Right forelimb (tissue), 1 donor: ENCODE data around the gene MTUS2.

Experiments
- DNase-seq: peaks from one replicate; pipeline ENCODE4 v3.0.0-alpha.2; 2018

MTUS2 gene

GRCh38 chr13:29513981-29514719, 694.0 kb downstream of the MTUS2 start:
- DNase-seq, result no peak

GRCh38 chr13:29514720-29515310, 694.7 kb downstream of the MTUS2 start:
- DNase-seq, result no peak

GRCh38 chr13:29515372-29515771, 695.2 kb downstream of the MTUS2 start:
- DNase-seq, result no peak

GRCh38 chr13:29516012-29516411, 695.9 kb downstream of the MTUS2 start:
- DNase-seq, result no peak

- no peak for DNase-seq
Observed at GRCh38 chr13:29516880-29517279, 696.7 kb downstream of the MTUS2 start.

DNA sequence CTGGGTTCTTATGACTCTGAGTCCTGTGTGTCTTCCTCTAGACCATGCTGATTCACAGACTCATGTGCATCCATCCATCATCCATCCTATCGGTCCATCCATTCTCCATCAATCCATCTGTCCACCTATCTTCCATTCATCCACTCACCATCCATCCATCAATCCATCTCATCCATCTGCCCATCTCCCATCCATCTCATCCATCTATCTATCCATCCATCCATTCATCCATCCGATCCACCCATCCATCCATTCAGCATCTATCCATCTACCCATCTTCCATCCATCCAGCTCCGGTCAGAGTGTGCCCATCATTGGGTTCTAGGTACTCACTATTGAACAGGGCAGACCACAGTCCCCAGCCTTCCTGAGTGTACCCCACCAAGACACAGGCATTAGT, 699.8 kb downstream of the MTUS2 start:
- no peak for DNase-seq

DNA sequence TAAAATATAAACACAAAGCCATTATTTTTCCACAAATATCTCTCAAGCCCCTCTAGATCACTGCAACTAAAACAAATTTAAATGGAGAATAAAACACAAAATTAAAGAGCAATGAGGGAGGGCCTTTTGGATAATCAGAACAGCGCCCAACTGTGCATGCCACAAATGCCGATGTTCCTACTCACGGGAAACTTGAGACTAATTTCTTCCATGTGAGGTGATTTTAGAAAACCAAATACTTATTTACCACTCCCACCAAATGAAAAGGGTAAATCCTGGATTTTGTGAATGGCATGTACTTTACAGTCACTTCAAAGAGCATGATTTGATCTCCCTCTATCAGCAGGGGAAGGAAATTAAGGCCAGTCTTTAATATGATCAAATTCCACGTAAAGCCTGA, 700.5 kb downstream of the MTUS2 start:
- DNase-seq, result no peak

DNA sequence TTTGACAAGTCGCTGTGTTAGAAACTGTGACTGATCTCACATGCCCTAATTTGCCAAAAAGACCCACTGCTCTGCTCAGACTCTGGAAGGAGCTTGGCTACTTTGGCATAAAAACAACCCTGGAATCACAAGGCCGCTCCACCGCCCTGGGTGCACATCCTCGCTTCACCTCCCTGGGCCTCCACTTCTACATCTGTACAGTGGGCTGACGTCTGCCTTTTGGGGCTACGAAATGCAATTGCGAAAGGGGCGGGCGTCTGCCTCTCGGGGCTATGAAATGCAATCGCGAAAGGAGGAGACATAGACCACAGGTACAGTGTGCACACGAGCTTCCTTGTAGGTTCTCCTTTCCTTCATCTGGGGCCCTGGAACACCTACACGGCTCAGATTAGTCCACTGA, 701.2 kb downstream of the MTUS2 start:
- no peak for DNase-seq

- DNase-seq, result no peak
Observed at GRCh38 chr13:29522044-29522685, 702.0 kb downstream of the MTUS2 start.

GRCh38 chr13:29523199-29523961, 703.2 kb downstream of the MTUS2 start:
- no peak for DNase-seq

GRCh38 chr13:29524176-29524575, 704.0 kb downstream of the MTUS2 start:
- no peak for DNase-seq

GRCh38 chr13:29524641-29525040, 704.5 kb downstream of the MTUS2 start:
- no peak for DNase-seq

DNA sequence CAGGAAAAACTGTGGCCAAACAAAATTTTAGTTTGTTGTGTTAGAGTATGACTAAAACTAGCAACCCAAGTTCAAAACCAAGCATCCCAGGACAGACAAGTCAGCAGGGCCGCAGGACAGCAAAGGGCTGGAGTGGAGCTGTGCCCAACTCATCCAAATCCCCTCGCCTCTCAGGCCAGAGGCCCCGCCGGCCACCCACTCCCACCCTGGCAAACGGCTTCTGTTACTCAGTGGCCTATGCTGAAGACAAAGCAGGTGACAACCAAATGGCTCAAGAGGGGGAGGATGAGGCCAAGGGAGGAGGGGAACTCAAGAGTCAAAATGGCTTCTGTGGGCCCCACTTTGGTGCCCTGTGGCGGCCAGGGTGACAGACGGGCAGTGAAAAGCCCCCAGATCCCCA, 705.6 kb downstream of the MTUS2 start:
- DNase-seq, result no peak

DNA sequence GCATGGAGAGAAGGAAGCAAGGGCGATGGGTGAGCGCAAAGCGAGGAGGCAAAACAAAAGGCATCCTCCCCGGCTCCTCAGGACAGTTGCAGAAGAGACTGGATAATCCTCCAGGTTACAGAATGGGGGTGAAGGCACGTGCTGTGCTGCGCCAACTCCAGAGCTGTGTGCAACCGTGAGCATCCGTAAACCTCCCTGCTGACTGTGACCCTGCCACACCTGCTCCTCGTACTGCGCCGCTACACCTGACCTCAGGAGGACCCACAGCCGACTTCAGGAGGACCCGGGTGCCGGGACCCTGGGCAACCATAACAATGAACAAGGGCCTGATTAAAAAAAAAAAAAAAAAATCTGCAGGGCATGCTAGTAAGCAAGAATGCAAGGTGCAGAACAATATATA, 706.6 kb downstream of the MTUS2 start:
- no peak for DNase-seq

DNA sequence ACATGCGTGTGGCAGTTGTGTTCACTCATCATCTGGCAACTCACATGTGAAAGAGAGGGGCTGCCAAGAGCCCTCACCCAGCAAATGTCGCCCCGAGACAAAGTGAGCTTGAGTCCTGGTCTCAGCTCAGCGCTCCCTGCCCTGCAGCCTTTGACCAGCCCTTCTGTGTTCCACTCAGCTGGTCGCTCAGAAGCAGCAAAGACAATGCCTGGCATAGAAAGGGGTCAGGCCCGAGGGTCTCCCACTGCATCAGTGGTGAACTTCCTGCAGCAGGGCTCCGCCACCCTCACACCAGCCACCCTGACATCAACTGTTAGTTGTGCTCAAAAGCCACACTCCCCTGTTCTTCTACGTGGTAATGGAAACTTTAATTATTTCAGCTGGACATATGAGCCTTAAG, 707.4 kb downstream of the MTUS2 start:
- DNase-seq, result no peak

DNA sequence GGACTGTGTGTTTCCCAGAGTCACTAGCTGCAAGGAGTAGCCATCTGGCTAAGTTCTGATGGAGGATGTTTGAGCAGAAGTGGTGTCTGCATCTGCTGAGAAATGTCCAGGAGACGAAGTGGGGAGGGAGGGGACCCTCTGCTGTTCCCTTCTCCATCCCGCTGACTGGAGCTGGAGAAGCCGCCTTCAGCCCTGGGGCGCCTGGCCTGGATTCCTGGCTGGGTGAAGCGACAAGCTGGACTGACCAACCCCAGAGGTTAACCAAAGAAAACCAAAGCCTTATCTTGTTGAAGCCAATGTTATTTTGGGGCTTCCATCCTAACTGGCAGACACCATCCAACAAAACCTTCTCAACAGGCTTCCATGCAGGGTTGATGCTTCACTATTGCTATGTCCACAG, 707.8 kb downstream of the MTUS2 start:
- no peak for DNase-seq

GRCh38 chr13:29529754-29530153, 709.6 kb downstream of the MTUS2 start:
- DNase-seq, result no peak

- DNase-seq, result no peak
Observed at GRCh38 chr13:29530901-29531300, 710.8 kb downstream of the MTUS2 start.

GRCh38 chr13:29532116-29532515, 712.0 kb downstream of the MTUS2 start:
- no peak for DNase-seq

DNA sequence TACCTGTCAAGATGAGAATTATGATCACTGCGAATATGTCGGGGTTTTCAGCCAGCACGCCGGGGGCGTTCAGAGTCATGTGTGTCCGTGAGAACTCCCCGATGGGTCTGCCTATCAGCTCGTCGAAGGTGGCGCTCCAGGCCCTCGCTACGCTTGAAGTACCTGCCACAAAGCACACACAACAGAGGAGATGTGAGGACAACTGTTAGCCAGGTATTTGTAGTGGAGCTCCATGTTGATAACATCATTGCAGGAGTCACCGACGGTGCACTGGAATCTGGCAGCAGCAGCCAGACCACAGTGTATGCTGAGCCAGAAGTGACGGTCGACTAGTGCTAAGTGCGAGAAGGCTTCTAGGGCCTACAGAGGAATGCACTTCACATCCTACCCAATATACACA, 712.7 kb downstream of the MTUS2 start:
- DNase-seq, result no peak

DNA sequence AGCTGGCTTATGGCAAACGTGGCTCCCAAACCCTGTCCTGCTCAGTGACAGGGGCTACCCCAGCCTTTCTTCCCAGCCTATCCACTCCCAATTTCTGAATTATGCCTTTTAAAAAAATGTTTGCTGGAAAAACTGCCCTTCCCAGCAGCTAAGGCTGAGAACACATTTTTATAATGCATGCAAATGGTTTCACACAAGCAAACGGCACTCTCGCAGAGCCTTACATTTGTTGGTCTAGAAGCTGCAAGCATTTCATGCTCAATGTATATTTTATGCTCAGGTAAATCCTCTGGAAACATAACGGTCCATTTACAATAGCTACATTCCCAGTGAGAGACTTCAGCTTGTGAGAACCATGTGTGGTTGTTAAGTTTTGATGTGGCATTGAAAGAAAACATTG, 713.9 kb downstream of the MTUS2 start:
- no peak for DNase-seq

DNA sequence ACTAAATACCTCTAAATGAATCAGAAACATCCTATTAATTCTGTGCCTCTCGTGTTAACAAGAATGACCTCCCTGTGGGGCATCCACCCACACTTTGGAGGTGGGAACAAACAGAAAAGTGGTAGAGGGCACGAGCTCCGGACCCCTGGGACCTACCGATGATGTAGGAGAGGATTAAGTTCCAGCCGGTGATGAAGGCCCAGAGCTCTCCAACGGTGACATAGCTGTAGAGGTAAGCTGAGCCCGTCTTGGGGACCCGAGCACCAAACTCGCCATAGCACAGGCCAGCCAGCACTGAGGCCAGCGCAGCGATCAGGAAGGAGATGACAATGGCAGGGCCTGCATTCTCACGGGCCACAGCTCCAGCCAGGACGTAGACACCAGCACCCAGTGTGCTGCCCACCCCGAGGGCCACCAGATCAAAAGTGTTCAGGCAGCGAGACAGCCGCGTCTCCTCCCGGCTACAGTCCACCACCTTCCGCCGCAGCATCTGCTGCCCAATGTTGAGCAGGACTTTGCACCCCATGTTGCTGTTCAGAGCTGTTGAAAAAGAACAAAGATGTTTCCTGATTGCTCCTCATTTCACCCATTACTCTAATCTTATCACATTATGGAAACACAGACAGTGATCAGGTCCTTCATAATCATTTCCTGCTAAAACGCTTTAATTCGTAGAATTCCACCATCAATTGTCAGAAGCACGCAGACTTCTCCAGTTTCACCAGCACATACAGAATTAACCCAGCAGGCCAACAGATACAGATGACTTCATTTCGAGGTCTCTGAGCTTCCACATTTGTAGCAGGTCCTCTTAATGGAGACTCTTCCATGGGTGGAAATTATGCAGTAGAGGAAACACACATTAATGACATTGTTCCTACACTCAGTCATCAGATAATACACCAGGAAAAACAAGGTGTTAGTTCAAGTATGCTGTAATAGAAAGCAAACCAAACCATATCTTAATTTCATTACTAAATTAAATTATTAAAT, 715.8 kb downstream of the MTUS2 start:
- DNase-seq, result no peak
